ENCODE results near the gene FAM107A. TPM values are rescaled to one million over a fixed set of nuclear protein-coding genes. Genes with fewer than 3 reads are reported as not detected.

Gene FAM107A
- total RNA-seq, 4 donors from 2014 or later, result 11.0 to 93.3 (median 24.3) TPM

GRCh38 chr3:58567251-58567515 lies 10.0 kb downstream of the FAM107A start:
- H3K9me3 ChIP-seq, result no peaks in the 10 kb centered on the region
- H3K27me3 ChIP-seq, result no peaks in the 10 kb centered on the region
- no peak for TF ChIP-seq CTCF (IDR thresholded peaks at IDR 0.05)
- no peak for TF ChIP-seq POLR2A (IDR thresholded peaks at IDR 0.05)
- no peak for DNase-seq
- H3K4me3 ChIP-seq, result no peak overlapping the region
- H3K27ac ChIP-seq, result no peak overlapping the region
- no peaks in the 10 kb centered on the region for H3K36me3 ChIP-seq
- peaks cover 0 to 7% (median 0%) of the 10 kb centered on the region in 4 donors for H3K4me1 ChIP-seq

- Histone ChIP-seq H3K9me3 (no peaks in the 10 kb centered on the region), H3K4me1 (peaks cover 0 to 7% (median 0%) of the 10 kb centered on the region in 4 donors), H3K4me3 (no peak overlapping the region), H3K27ac (no peak overlapping the region), H3K27me3 (no peaks in the 10 kb centered on the region), H3K36me3 (no peaks in the 10 kb centered on the region)
- TF ChIP-seq POLR2A (IDR thresholded peaks at IDR 0.05) (no peak), CTCF (IDR thresholded peaks at IDR 0.05) (no peak)
- no peak for DNase-seq
These were observed 10.6 kb downstream of the FAM107A start for GRCh38 chr3:58566398-58567250.

GRCh38 chr3:58565621-58566397 lies 11.4 kb downstream of the FAM107A start:
- H3K27me3 ChIP-seq, result no peaks in the 10 kb centered on the region
- H3K27ac ChIP-seq, result no peak overlapping the region
- no peaks in the 10 kb centered on the region for H3K36me3 ChIP-seq
- no peaks in the 10 kb centered on the region for H3K9me3 ChIP-seq
- no peak overlapping the region for H3K4me3 ChIP-seq
- DNase-seq, result no peak
- TF ChIP-seq CTCF (IDR thresholded peaks at IDR 0.05) (no peak), POLR2A (IDR thresholded peaks at IDR 0.05) (no peak)
- H3K4me1 ChIP-seq, result peaks cover 0 to 7% (median 0%) of the 10 kb centered on the region in 4 donors

- no peaks in the 10 kb centered on the region for H3K27me3 ChIP-seq
- no peak for TF ChIP-seq CTCF (IDR thresholded peaks at IDR 0.05)
- no peak for TF ChIP-seq POLR2A (IDR thresholded peaks at IDR 0.05)
- no peak overlapping the region for H3K4me3 ChIP-seq
- H3K4me1 ChIP-seq, result peaks cover 0 to 7% (median 0%) of the 10 kb centered on the region in 4 donors
- peak in 1 of 3 donors; percentile 72 for DNase-seq
- peak overlapping the region in 1 of 4 donors; percentile 12 for H3K27ac ChIP-seq
- H3K9me3 ChIP-seq, result no peaks in the 10 kb centered on the region
- H3K36me3 ChIP-seq, result no peaks in the 10 kb centered on the region
These were observed 12.6 kb downstream of the FAM107A start for GRCh38 chr3:58564456-58565160.

GRCh38 chr3:58564054-58564453 lies 13.1 kb downstream of the FAM107A start:
- H3K27me3 ChIP-seq, result no peaks in the 10 kb centered on the region
- H3K9me3 ChIP-seq, result no peaks in the 10 kb centered on the region
- no peaks in the 10 kb centered on the region for H3K36me3 ChIP-seq
- H3K4me1 ChIP-seq, result peaks cover 0 to 3% (median 0%) of the 10 kb centered on the region in 4 donors
- H3K27ac ChIP-seq, result no peak overlapping the region
- TF ChIP-seq POLR2A (IDR thresholded peaks at IDR 0.05) (no peak), CTCF (IDR thresholded peaks at IDR 0.05) (no peak)
- H3K4me3 ChIP-seq, result no peak overlapping the region
- no peak for DNase-seq
